Measurements from ENCODE around the gene SYNPO.

The SYNPO gene, protein sequence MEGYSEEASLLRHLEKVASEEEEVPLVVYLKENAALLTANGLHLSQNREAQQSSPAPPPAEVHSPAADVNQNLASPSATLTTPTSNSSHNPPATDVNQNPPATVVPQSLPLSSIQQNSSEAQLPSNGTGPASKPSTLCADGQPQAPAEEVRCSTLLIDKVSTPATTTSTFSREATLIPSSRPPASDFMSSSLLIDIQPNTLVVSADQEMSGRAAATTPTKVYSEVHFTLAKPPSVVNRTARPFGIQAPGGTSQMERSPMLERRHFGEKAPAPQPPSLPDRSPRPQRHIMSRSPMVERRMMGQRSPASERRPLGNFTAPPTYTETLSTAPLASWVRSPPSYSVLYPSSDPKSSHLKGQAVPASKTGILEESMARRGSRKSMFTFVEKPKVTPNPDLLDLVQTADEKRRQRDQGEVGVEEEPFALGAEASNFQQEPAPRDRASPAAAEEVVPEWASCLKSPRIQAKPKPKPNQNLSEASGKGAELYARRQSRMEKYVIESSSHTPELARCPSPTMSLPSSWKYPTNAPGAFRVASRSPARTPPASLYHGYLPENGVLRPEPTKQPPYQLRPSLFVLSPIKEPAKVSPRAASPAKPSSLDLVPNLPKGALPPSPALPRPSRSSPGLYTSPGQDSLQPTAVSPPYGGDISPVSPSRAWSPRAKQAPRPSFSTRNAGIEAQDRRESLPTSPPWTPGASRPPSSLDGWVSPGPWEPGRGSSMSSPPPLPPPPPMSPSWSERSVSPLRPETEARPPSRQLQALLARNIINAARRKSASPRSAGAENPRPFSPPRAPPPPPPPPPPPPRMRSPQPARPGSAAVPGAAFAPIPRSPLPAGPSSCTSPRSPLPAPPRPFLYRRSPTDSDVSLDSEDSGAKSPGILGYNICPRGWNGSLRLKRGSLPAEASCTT

GRCh38 chr5:150640311-150641005, at the start of gene SYNPO:
TSS of gene SYNPO (plus strand) at chr5:150640660. CDS start at chr5:150648276, 7,616 bp downstream.
- peak; percentile 94 for DNase-seq (ENCODE audit: low read depth)

DNA sequence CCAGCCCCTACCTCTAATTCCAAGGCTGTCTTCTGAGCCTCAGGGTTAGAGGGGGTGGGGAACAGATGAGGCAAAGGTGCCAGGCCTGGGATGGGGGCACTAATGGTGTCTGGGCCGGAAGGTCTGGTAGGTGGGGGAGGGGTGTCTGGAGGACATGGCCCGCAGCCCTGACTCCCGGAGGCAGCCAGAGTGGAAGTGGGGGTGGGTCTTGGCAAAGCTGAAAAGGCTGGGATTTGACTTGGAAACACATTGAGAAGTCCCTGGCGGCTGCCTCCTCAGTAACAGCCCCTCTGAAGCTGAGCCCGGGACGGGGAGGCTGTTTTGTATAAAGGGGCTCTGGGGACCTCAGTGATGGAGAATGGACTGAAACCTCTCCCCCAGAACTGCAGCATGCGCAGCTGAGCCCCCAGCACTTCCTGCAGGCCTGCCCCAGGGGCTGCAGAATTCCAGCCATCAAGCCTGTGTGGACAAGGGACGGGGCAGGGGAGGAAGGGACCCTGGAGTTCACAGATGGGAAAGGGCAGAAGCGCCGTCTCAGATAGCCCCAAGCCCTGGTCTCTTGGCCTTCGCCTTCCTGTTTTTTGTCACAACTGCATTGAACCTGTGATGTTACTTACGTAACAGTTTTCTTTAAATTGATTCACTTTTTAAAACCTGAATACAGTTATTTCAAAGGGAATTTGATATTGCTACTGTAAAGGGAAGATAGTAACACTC, 49.3 kb upstream of the SYNPO start:
- DNase-seq (ENCODE audit: low read depth), result no peak

- no peak for DNase-seq (ENCODE audit: low read depth)
Measured at GRCh38 chr5:150593593-150593992, 46.9 kb upstream of the SYNPO start.

- DNase-seq (ENCODE audit: low read depth), result no peak
Measured at GRCh38 chr5:150593996-150594395, 46.5 kb upstream of the SYNPO start.

DNA sequence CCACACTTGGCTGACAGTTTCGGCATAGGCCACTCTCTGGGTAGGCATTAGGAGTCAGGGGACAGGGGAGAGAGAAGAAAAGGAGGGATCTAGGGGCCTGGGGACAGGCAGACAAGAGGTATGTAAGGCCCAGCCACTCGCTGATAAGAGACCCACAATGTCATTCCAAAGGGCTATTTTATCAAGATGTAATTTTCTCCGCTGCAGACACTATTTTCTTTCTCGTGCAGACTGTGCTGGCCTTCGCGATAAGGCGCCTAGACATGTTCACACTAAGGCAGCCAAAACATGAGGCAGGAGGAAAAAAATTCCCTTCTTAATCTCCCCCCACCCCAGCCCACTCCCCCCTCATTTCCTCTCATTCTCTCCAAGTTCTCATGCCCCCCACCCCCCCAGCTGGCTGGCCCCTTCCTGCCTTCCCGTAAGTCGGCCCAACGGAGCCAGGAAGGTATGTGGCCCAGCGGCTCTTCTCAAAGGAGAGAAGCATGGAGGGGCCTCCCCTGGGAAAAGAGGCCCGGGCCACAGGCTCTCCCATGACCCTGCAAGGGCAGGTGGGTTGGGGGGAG, 44.9 kb upstream of the SYNPO start:
- DNase-seq (ENCODE audit: low read depth), result peak; percentile 53

DNA sequence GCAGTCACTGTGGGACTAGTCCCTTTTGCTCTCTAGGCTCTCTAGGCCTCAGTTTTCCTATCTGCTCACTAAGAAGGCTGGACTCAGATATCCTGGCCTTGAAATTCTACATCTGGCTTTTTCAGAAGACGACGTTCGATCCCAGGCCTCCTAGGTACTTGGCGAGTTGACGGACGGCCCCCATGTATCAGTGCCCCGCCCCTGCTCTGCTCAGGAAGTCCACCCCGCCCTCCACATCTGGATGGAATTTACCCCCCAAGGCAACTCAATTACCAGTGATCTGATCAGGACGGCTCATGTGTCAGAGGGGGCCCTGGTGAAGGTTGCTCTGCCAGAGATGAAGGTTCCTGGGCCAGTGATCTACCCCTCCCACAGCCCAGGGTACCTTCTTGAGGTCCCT, 44.1 kb upstream of the SYNPO start:
- no peak for DNase-seq (ENCODE audit: low read depth)

DNA sequence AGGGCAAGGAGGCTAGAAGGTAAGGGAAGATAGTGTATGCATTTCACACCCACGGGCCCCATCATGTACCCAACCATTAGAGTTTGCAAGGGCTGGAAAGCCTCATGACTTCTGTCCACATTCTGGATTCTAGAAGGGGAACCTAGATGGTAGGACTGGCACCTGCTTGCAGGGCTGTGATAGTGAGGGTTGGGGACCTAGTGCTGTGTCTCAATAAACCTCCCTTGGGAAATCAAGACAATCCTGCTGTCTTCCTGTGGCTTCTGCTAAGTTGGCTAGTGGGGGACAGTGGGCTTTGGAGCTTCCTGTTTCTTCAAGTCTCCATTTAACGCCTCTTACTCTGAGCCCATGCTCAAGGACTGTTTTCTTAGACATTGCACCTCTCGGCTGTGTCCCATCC, 43.6 kb upstream of the SYNPO start:
- DNase-seq (ENCODE audit: low read depth), result no peak

DNA sequence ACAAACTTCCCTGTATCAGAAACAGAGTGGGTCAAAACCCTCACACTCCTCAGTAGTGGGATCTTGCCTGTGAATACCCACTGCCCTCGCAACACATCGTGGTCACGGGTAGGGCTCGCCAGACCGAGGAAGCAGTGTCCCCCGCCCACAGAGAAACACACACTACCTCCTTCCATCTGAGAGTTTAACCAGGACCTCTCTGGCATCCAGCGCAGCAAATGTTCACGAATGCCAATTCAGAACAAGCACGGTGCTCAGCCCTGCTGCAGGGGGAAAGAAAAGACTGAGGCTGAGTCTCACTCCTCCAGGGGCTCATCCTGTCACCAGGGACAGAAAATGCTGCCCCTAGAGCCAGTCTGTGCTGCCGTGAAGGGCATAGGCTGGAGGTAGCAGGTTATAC, 42.5 kb upstream of the SYNPO start:
- DNase-seq (ENCODE audit: low read depth), result no peak

DNA sequence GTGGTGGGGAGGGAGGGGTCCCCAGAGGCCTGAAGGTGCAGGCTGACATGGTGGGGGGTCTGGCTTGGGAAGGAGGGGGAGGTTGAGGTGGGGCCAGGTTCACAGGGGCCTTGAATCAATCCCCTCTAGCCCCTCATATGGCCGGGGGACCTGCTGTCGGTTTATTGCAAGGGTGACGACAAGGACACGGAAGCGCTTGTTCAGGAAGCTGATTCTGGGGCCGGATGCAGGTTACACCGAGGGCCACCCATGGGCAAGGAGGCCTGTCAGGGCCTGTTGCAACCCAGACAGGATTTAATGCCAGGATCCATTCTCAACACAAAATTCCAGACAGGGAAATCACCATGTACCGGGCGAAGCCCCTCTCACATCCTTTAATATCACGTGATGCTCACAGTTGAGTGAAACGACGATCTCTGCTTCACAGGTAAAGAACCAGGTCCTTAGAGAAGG, 41.6 kb upstream of the SYNPO start:
- DNase-seq (ENCODE audit: low read depth), result no peak

GRCh38 chr5:150599281-150599680, 41.2 kb upstream of the SYNPO start:
- no peak for DNase-seq (ENCODE audit: low read depth)

GRCh38 chr5:150599917-150600511, 40.4 kb upstream of the SYNPO start:
- peak; percentile 78 for DNase-seq (ENCODE audit: low read depth)

- no peak for DNase-seq (ENCODE audit: low read depth)
Measured at GRCh38 chr5:150600616-150601490, 39.6 kb upstream of the SYNPO start.

- no peak for DNase-seq (ENCODE audit: low read depth)
Measured at GRCh38 chr5:150601491-150602345, 38.7 kb upstream of the SYNPO start.

DNA sequence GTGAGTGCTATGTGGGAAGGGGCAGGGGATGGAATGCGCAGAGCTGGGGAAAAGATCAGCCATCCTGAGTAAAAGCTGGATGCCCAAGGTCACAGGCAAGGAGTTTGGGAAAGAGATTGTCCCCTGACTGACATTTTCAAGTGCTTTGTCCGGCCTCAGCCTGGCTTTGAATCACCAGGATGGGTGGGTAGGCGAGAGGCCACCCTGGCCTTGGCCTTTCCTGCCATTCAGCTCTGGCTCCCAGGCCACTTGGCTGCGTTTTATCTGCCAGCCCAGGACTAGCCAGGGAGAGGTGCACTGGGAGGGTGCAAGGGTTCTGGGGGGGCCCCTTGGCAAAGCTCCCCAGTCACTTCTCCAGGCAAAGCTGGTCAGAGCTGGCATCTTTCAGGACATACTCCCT, 37.4 kb upstream of the SYNPO start:
- DNase-seq (ENCODE audit: low read depth), result no peak

DNA sequence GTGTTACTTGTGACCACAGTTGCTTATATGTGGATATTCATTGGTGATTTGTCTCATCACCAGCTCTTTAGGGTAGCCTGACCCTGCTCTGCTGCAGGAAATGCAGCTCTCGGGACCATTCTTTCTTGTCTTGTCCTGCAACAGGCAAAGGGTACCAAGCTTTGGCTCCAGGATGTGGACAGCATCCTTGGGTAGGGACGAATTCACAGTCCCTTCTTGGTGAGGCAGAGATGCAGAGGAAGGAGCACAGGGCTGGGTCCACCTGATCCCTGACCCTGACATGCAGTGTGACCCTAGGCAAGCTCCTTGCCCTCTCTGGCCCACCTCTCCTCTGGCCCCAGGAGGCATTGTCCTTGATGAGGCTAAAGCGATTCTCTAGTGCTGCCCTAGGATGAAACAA, 37.0 kb upstream of the SYNPO start:
- DNase-seq (ENCODE audit: low read depth), result no peak

DNA sequence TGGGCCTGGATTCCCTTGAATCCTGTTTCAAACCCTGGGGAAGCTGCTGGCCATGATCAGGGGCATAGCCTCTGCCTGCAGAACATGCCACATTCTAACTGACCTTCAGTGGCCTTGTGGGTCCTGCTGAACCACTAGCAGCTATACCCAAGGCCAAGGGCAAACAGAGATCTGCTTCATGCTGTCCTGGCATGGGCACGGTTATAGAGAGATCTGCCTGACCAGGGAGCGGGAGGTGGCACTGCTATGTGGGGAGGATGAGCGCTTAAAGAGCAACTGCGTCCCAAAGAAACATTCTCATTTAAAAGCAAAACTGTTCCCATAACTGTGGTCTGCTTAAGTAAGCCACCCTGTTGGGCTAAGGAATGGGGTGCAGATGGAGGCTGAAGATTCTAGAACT, 36.5 kb upstream of the SYNPO start:
- no peak for DNase-seq (ENCODE audit: low read depth)

DNA sequence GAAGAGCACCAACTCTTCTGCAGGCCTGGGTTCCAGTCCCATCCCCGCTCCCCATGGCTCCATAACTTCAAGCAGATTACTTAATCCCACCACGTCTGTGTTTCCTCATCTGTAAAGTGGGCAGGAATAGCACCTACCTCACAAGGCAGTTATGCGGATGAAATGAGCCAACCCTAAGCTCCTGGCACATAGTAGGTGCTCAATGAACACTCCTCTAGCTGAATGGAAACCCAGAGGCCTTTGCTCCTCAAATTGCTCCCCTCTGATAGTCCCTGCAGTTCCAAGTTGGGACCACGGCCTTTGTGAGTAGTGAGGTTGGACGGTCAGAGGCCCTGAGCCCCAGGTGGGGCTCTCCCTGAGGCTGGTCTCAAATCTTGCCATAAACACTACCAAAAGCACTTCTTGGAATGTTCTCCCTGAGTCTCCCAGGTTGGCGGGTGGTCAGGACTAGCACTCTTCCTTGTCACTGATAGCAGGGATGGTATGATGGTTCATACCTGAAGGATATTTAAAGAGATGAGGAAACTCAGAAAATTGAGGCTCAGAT, 35.5 kb upstream of the SYNPO start:
- DNase-seq (ENCODE audit: low read depth), result no peak

DNA sequence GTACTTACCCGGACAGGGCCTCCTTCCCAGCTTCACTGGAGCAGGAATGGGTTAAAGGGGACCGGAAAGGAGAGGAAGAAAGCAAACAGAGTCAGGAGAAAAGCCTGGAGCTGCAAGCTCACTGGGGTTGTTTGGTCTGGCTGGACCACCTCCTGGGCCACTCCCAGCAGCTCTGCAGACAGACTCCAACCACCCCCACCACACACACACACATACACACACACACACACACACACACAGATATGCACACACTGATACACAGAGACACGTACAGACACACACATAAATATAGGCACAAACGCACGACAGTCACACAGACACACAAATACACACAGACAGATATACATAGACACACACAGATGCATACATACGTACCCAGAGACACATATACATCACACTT, 34.9 kb upstream of the SYNPO start:
- no peak for DNase-seq (ENCODE audit: low read depth)

- DNase-seq (ENCODE audit: low read depth), result no peak
Measured at GRCh38 chr5:150606476-150606875, 34.0 kb upstream of the SYNPO start.

All from iris pigment epithelial cell (primary cell).